ENCODE measurements around the gene PCP4.

The PCP4 gene

GRCh38 chr21:39923476-39923875 lies 56.2 kb downstream of the PCP4 start:
- no peak for DNase-seq (ENCODE audit: low spot score)

- DNase-seq (ENCODE audit: low spot score), result no peak
Observed at GRCh38 chr21:39924577-39925308, 57.5 kb downstream of the PCP4 start.

GRCh38 chr21:39927304-39927886 lies 60.2 kb downstream of the PCP4 start:
- DNase-seq (ENCODE audit: low spot score), result no peak

- DNase-seq (ENCODE audit: low spot score), result peak; percentile 71
Observed at GRCh38 chr21:39932335-39932734, 65.1 kb downstream of the PCP4 start.

GRCh38 chr21:39934895-39935294 lies 67.7 kb downstream of the PCP4 start:
- no peak for DNase-seq (ENCODE audit: low spot score)

GRCh38 chr21:39935716-39936115 lies 68.5 kb downstream of the PCP4 start:
- DNase-seq (ENCODE audit: low spot score), result no peak

GRCh38 chr21:39938086-39938625 lies 70.9 kb downstream of the PCP4 start:
- no peak for DNase-seq (ENCODE audit: low spot score)

- DNase-seq (ENCODE audit: low spot score), result no peak
Observed at GRCh38 chr21:39946199-39946598, 79.0 kb downstream of the PCP4 start.

- no peak for DNase-seq (ENCODE audit: low spot score)
Observed at GRCh38 chr21:39947031-39947430, 79.8 kb downstream of the PCP4 start.

- DNase-seq (ENCODE audit: low spot score), result no peak
Observed at GRCh38 chr21:39951183-39952101, 84.2 kb downstream of the PCP4 start.

GRCh38 chr21:39952265-39952664 lies 85.0 kb downstream of the PCP4 start:
- DNase-seq (ENCODE audit: low spot score), result no peak

- no peak for DNase-seq (ENCODE audit: low spot score)
Observed at GRCh38 chr21:39954570-39954969, 87.3 kb downstream of the PCP4 start.

GRCh38 chr21:39955326-39955725 lies 88.1 kb downstream of the PCP4 start:
- no peak for DNase-seq (ENCODE audit: low spot score)

GRCh38 chr21:39956586-39956985 lies 89.3 kb downstream of the PCP4 start:
- no peak for DNase-seq (ENCODE audit: low spot score)

GRCh38 chr21:39958731-39959130 lies 91.5 kb downstream of the PCP4 start:
- no peak for DNase-seq (ENCODE audit: low spot score)

GRCh38 chr21:39961251-39961650 lies 94.0 kb downstream of the PCP4 start:
- DNase-seq (ENCODE audit: low spot score), result no peak

GRCh38 chr21:39965026-39965425 lies 97.8 kb downstream of the PCP4 start:
- DNase-seq (ENCODE audit: low spot score), result no peak

GRCh38 chr21:39966786-39967185 lies 99.5 kb downstream of the PCP4 start:
- DNase-seq (ENCODE audit: low spot score), result no peak

- DNase-seq (ENCODE audit: low spot score), result no peak
Observed at GRCh38 chr21:39968010-39968409, 100.8 kb downstream of the PCP4 start.

GRCh38 chr21:39969691-39970364 lies 102.6 kb downstream of the PCP4 start:
- no peak for DNase-seq (ENCODE audit: low spot score)

GRCh38 chr21:39971956-39972355 lies 104.7 kb downstream of the PCP4 start:
- no peak for DNase-seq (ENCODE audit: low spot score)

GRCh38 chr21:39972471-39972870 lies 105.2 kb downstream of the PCP4 start:
- DNase-seq (ENCODE audit: low spot score), result no peak
